ENCODE data around the gene GGCX. TPM values are rescaled to one million over a fixed set of nuclear protein-coding genes. Genes with fewer than 3 reads are reported as not detected.

Gene GGCX
- total and polyA plus RNA-seq, 12 donors: 14.0 to 31.1 (median 21.6) TPM

DNA sequence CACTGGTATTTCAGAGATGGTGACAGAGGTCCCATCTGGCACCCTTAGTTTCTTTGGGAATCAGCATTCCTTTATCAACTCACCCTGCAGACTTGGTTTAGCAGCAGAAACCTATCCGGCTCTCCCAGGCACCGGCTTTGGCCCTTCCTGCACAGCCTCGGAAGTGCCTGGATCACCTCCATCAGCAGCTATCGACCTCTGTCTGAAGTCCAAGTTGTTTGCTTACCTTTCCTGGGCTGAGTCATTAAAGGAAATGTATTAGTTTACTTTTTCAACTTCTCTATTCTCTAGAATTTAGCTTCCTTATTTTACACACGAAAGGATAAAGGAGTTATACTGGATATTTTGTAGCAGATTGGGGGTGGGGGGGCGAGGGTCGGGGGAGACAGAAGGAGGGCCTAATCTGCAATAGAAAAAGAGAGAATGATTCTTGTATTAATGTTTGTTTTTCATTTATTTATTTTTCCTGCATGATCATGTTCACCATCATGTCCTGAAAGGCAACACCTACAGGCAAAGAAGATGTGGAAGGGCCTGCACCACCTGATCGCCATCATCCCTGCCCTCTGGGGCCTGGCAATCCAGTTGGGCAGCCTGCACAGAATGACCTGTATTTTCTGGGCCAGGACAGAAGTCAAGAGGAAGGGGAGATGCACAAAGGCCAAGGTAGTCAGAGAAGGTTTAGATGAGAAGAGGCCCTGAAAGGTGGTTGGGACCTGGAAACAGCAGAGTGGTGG is 44.5 kb downstream of the GGCX start:
- H3K4me1 ChIP-seq: peaks cover 0 to 12% (median 0%) of the 10 kb centered on the region in 9 donors
- intact Hi-C loops (cut with DNase I): no loop called here
- peak overlapping the region in 1 of 10 donors; percentile 61 for H3K27ac ChIP-seq
- no peaks in the 10 kb centered on the region for H3K9me3 ChIP-seq
- no peak overlapping the region for H3K4me3 ChIP-seq
- H3K27me3 ChIP-seq: no peaks in the 10 kb centered on the region
- WGBS, 2 donors: 68 to 77% methylated on average over 8 of the region's 8 CpGs
- DNase-seq (no peak), ATAC-seq (no peak)
- no peaks in the 10 kb centered on the region for H3K36me3 ChIP-seq
- TF ChIP-seq, protein P1, sequence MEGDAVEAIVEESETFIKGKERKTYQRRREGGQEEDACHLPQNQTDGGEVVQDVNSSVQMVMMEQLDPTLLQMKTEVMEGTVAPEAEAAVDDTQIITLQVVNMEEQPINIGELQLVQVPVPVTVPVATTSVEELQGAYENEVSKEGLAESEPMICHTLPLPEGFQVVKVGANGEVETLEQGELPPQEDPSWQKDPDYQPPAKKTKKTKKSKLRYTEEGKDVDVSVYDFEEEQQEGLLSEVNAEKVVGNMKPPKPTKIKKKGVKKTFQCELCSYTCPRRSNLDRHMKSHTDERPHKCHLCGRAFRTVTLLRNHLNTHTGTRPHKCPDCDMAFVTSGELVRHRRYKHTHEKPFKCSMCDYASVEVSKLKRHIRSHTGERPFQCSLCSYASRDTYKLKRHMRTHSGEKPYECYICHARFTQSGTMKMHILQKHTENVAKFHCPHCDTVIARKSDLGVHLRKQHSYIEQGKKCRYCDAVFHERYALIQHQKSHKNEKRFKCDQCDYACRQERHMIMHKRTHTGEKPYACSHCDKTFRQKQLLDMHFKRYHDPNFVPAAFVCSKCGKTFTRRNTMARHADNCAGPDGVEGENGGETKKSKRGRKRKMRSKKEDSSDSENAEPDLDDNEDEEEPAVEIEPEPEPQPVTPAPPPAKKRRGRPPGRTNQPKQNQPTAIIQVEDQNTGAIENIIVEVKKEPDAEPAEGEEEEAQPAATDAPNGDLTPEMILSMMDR (IDR thresholded peaks at IDR 0.05): no peak

DNA sequence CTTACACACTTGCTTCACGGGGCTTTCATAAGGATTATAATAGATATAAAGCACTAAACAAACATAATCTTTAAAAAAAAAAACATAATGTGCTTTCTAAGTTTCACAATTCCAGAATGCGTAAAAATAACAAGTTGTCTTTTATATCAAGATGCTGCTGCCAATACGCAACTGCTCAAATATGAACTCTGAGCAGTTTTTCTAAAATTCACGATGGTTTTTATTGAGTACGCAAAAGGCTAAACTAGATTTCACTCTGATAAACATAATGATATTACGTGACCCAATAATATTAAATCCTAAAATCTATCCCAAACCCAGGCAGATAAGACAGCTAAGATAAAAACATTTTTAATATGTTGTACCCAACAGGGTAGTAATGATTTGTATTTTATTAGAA is 47.0 kb downstream of the GGCX start:
- ATAC-seq (no peak), DNase-seq (no peak)
- TF ChIP-seq, protein P1 (IDR thresholded peaks at IDR 0.05): no peak
- Histone ChIP-seq H3K36me3 (no peaks in the 10 kb centered on the region), H3K4me1 (peaks cover 0 to 24% (median 10%) of the 10 kb centered on the region in 9 donors), H3K4me3 (no peak overlapping the region), H3K27me3 (no peaks in the 10 kb centered on the region), H3K9me3 (no peaks in the 10 kb centered on the region), H3K27ac (no peak overlapping the region)
- WGBS, 2 donors: 83 to 94% methylated on average over 6 of the region's 6 CpGs
- intact Hi-C loops (cut with DNase I): no loop called here

DNA sequence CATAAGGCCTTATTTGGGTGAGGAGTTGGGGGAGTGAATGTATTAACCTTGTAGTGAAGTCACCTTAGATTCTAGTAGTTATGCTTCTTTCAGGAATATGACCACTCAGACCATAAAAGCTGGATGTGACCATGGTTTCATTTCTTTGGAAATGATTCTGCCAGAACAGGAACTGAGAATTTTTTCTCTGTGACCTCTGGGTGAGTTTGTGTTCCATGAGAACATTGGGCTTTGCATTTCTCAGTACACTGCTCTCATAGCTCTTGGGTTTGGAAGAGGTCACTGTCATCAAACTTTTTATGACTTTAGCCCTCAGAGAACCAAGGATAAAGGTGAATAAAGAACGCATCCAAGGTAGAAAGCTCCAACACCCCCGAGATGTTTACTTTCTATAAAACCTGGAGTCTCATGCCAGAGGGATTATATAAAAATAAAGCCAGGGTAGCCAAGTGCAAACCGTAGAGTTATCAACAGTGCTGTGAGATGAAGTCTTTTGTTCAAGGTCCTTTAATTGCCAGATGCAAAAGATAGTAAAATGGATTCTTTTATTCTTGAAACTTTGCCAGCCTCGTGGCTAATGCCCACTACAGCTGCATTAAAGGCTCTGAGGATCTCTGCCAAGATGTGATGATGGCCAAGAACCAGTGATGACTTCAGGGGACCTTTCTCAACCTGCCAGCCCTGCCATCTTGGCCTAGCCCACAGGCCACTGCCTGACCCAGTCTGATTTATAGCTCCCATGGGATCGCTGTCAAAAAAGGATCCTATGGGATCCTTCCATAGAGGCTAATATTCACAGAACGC is 50.1 kb downstream of the GGCX start:
- Histone ChIP-seq H3K36me3 (no peaks in the 10 kb centered on the region), H3K4me3 (no peak overlapping the region), H3K4me1 (peaks cover 0 to 26% (median 12%) of the 10 kb centered on the region in 9 donors), H3K27ac (peak overlapping the region in 9 of 10 donors; percentile 27 to 74 (median 45)), H3K27me3 (no peaks in the 10 kb centered on the region), H3K9me3 (no peaks in the 10 kb centered on the region)
- peak in 6 of 8 donors; percentile 47 to 79 (median 62) for ATAC-seq
- DNase-seq: no peak
- 64 to 71% methylated on average over 6 of the region's 6 CpGs for WGBS, 2 donors
- intact Hi-C loops (cut with DNase I): no loop called here
- TF ChIP-seq, protein P1 (IDR thresholded peaks at IDR 0.05): no peak

DNA sequence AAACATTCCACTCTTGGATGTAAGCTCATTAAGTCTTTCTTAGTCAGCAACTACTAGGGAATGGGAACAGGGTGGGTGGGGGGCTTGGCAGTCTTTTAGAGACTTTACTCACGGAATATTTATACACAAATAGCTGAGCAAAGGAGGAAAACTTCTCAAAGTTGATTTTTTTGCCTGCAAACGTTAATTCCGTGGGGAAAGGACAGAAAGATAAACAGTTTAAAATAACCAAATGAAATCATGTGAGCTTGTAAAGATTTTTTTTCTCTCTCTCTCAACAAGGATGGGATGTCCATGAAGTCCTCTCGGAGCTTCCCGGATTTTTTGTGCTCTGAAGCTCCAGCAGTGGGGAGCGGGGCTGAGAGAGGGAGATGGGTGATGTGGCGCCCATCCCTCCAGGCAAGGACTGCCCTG is 54.5 kb downstream of the GGCX start:
- no peak overlapping the region for H3K4me3 ChIP-seq
- DNase-seq (no peak), ATAC-seq (peak in 5 of 8 donors; percentile 18 to 35 (median 20))
- WGBS, 2 donors: 66 to 73% methylated on average over 7 of the region's 7 CpGs
- peak overlapping the region in 8 of 10 donors; percentile 11 to 74 (median 66) for H3K27ac ChIP-seq
- H3K36me3 ChIP-seq: no peaks in the 10 kb centered on the region
- intact Hi-C loops (cut with DNase I): no loop called here
- H3K27me3 ChIP-seq: no peaks in the 10 kb centered on the region
- no peaks in the 10 kb centered on the region for H3K9me3 ChIP-seq
- H3K4me1 ChIP-seq: peaks cover 0 to 65% (median 34%) of the 10 kb centered on the region in 9 donors
- TF ChIP-seq, protein P1 (IDR thresholded peaks at IDR 0.05): no peak

All from heart right ventricle (tissue), 16 donors.